Kidney (tissue), 14 donors: ENCODE data around the gene COPS6. TPM values are rescaled to one million over a fixed set of nuclear protein-coding genes. Genes with fewer than 3 reads are reported as not detected.

Experiments
- DNase-seq, 5 donors: peaks; one replicate each; pipeline ENCODE4 v3.0.0-alpha.2; 2013 to 2020
- FAIRE-seq: peaks from 2 replicates; lab custom pipeline; 2012; peaks lifted over from hg19 to GRCh38; lab: Jason Lieb, UNC
- H3K27ac ChIP-seq, 2 donors: one replicate each; pipeline ENCODE4 v1.7.0; 2013; ENCODE audit warnings: low read depth in 2 of 2, low read length in 2 of 2, inconsistent platforms in 1 of 2
- H3K27me3 ChIP-seq: one replicate; pipeline ENCODE4 v1.7.1; 2013; ENCODE audit warnings: low read length, inconsistent platforms; ENCODE audit not compliant: control insufficient read depth, insufficient read depth
- H3K36me3 ChIP-seq, 3 donors: one replicate each; pipeline versions ENCODE4 v1.7.0 to v1.7.1; 2013; ENCODE audit warnings: low read length in 3 of 3, control low read depth in 1 of 3, inconsistent platforms in 1 of 3; ENCODE audit not compliant: insufficient read depth in 3 of 3, control insufficient read depth in 2 of 3
- H3K4me1 ChIP-seq, 3 donors: one replicate each; pipeline versions ENCODE4 v1.7.0 to v1.7.1; 2013; ENCODE audit warnings: low read length in 3 of 3, inconsistent platforms in 1 of 3, low read depth in 1 of 3; ENCODE audit not compliant: control insufficient read depth in 2 of 3, insufficient read depth in 2 of 3
- H3K4me3 ChIP-seq, 3 donors: one replicate each; pipeline versions ENCODE4 v1.7.0 to v1.8.1; 2013; ENCODE audit warnings: low read length in 3 of 3, control low read depth in 1 of 3, inconsistent platforms in 1 of 3
- H3K9ac ChIP-seq, 3 donors: one replicate each; pipeline versions ENCODE4 v1.7.0 to v1.7.1; 2013; ENCODE audit warnings: low read length in 3 of 3, control low read depth in 1 of 3, inconsistent platforms in 1 of 3
- H3K9me3 ChIP-seq, 3 donors: one replicate each; pipeline versions ENCODE4 v1.7.0 to v1.7.1; 2013; ENCODE audit warnings: low read length in 3 of 3, control low read depth in 1 of 3, inconsistent platforms in 1 of 3; ENCODE audit not compliant: control insufficient read depth in 2 of 3, insufficient read depth in 1 of 3
- intact Hi-C: fragments of 100-400 bp; cut with DNase I; formaldehyde crosslinking; loops from one replicate; pipeline ENCODE4 v1.11.1; 2022
- polyA plus RNA-seq: library from polyadenylated mRNA; stranded (reverse); fragments of 350-450 nt; fragmentation: Illumina TruSeq; extraction: RNeasy Lipid Tissue Mini Kit (QIAGEN cat#74804); gene quantifications from one replicate; pipeline ENCODE4 v1.2.3, GENCODE V29; 2014; ENCODE audit warnings: low read depth, low replicate concordance; ENCODE audit not compliant: insufficient read depth
- total RNA-seq: library from RNA; stranded (reverse); fragmentation: NEBNext Ultra II Directional; extraction: Animal tissue kit (Norgen Biotek cat#: 25700); gene quantifications from one replicate; pipeline ENCODE4 v1.2.1, GENCODE V29; 2021
- TF ChIP-seq, protein P1 (sequence below): IDR thresholded peaks from 3 replicates; pipeline ENCODE4 v1.5.1; 2012; ENCODE audit warnings: mild to moderate bottlenecking, moderate library complexity, borderline replicate concordance; ENCODE audit not compliant: insufficient read depth; ENCODE audit errors: extremely low read depth
- donor health status: control.
- donor health status: control.
- donor health status: control.
- donor health status: control.
- donor health status: control.
- donor health status: DM: yes; HTN: yes; CAD: no.
- donor health status: Normal renal cell carcinoma (clear cell type).

The COPS6 gene
- total and polyA plus RNA-seq, 2 donors from 2014 or later, result 89.1 to 166 TPM

DNA sequence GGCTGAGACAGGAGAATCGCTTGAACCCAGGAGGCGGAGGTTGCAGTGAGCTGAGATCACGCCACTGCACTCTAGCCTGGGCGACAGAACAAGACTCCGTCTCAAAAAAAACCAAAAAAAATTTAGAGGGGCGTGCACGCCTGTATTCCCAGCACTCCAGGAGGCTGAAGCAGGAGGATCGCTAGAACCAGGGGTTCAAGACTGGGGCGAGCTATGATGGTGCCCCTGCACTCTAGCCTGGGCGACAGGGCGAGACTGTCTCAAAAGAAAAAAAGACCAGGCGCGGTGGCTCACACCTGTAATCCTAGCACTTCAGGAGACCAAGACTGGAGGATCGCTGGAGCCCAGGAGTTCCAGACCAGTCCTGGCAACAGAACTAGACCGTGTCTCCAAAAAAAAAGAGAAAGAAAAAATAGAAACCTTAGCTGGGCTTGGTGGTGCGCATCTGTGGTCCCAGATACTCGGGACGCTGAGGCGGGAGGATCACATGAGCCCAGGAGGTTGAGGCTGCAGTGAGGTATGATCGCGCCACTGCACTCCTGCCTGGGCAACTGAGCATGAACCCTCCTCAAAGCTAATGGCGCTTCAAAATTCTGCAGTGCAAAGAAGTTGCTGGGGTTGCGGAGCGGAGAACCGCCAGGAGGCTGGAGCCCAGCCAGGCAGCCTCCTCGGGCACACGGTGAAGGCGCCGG lies 37.6 kb downstream of the COPS6 start:
- FAIRE-seq (no peak), DNase-seq (no peak)
- TF ChIP-seq, protein P1, sequence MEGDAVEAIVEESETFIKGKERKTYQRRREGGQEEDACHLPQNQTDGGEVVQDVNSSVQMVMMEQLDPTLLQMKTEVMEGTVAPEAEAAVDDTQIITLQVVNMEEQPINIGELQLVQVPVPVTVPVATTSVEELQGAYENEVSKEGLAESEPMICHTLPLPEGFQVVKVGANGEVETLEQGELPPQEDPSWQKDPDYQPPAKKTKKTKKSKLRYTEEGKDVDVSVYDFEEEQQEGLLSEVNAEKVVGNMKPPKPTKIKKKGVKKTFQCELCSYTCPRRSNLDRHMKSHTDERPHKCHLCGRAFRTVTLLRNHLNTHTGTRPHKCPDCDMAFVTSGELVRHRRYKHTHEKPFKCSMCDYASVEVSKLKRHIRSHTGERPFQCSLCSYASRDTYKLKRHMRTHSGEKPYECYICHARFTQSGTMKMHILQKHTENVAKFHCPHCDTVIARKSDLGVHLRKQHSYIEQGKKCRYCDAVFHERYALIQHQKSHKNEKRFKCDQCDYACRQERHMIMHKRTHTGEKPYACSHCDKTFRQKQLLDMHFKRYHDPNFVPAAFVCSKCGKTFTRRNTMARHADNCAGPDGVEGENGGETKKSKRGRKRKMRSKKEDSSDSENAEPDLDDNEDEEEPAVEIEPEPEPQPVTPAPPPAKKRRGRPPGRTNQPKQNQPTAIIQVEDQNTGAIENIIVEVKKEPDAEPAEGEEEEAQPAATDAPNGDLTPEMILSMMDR, result no peak
- no peaks in the 10 kb centered on the region for H3K27me3 ChIP-seq
- H3K4me1 ChIP-seq, result peaks cover 0 to 14% (median 8%) of the 10 kb centered on the region in 3 donors
- H3K9me3 ChIP-seq, result no peaks in the 10 kb centered on the region
- H3K27ac ChIP-seq, result peak overlapping the region; percentile 99 to 100
- H3K9ac ChIP-seq, result peak overlapping the region; percentile 80 to 96 (median 88)
- peak overlapping the region; percentile 84 to 96 (median 91) for H3K4me3 ChIP-seq
- intact Hi-C loops, result no loop called here
- H3K36me3 ChIP-seq, result no peaks in the 10 kb centered on the region

DNA sequence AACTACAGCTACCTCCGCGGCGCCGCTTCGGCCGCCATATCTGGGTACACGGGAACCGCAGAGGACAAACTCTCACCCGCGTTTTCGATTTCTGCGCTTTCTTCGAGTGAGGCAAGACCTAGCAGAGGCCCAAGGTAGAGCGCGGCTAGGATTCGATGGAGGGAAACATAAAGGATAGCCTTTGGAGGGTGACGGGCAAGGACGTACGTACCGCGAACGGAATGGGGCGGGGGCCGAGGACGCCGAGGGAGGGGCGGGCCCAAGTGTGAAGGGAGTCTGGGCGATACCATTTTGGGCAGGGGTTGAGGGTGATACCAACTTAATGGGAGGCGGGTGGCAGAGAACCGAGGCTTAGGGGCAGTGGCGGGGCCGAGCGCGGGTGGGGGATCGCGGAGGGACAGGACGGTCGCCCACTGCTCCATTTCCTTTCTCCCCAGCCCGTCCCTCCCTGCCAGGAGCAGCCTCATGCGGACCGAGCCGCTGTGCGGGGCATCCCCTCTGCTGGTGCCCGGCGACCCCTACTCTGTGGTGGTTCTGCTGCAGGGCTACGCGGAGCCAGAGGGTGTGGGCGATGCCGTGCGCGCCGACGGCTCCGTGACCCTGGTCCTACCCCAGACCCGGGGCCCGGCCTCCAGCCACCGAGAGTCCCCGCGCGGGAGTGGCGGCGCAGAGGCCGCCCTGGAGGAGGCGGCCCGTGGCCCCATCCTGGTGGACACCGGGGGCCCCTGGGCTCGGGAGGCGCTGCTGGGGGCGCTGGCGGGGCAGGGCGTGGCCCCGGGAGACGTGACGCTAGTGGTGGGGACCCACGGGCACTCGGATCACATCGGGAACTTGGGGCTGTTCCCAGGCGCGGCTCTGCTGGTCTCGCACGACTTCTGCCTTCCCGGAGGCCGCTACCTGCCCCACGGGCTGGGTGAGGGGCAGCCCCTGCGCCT lies 38.4 kb downstream of the COPS6 start, which contains the start of gene MBLAC1:
Gene MBLAC1, plus strand, starts transcription at position 37 of the 935 bp plus-strand sequence. Its CDS starts 429 bp downstream, at position 466.
- Histone ChIP-seq H3K4me1 (peaks cover 0 to 14% (median 8%) of the 10 kb centered on the region in 3 donors), H3K9ac (peak within 1 kb of the TSS; percentile 80 to 96 (median 88)), H3K9me3 (no peaks in the 10 kb centered on the region), H3K27ac (peak within 1 kb of the TSS; percentile 99 to 100), H3K36me3 (no peaks in the 10 kb centered on the region), H3K27me3 (no peaks in the 10 kb centered on the region), H3K4me3 (peak within 1 kb of the TSS; percentile 84 to 96 (median 91))
- TF ChIP-seq, protein P1, result no peak
- DNase-seq (peak; percentile 93 to 97 (median 96)), FAIRE-seq (no peak)
- intact Hi-C loops, result no loop called here

DNA sequence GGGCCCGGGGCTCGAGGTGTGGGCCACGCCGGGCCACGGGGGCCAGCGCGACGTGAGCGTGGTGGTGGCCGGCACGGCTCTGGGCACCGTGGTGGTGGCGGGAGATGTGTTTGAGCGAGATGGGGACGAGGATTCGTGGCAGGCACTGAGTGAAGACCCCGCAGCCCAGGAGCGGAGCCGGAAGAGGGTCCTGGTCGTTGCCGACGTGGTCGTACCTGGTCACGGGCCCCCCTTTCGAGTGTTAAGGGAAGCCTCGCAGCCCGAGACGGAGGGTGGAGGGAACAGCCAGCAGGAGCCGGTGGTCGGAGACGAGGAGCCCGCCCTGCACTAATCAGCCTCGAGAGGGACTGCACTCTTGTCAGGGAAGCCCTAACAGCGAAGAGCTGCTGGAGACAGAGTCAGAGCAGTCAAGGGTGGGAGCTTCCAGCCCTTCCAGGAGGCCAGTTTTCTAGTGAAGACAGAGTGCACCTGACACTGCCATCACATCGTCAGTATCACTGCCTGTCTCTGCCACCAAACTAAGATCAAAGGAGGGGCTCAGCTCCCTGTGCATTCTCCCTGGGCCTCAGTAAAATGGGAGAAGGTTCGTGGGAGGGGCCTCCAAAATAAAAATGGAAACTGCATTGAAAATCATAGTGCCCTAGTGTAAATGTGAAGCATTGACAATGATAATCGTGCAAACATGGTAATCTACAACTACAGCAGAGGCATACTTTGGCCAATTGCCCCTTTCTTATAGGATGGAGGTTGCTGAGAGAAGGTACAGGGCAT lies 39.3 kb downstream of the COPS6 start:
- intact Hi-C loops, result no loop called here
- TF ChIP-seq, protein P1, result no peak
- peak overlapping the region in 2 of 3 donors; percentile 80 to 96 for H3K9ac ChIP-seq
- FAIRE-seq (no peak), DNase-seq (peak; percentile 37 to 80 (median 63))
- H3K4me3 ChIP-seq, result peak overlapping the region; percentile 84 to 96 (median 91)
- no peaks in the 10 kb centered on the region for H3K9me3 ChIP-seq
- H3K36me3 ChIP-seq, result no peaks in the 10 kb centered on the region
- H3K27me3 ChIP-seq, result no peaks in the 10 kb centered on the region
- H3K4me1 ChIP-seq, result peaks cover 0 to 14% (median 8%) of the 10 kb centered on the region in 3 donors
- H3K27ac ChIP-seq, result no peak overlapping the region
